A673 (cell line): Measurements from ENCODE around the gene GSTO2. TPM values are rescaled to one million over a fixed set of nuclear protein-coding genes. Genes with fewer than 3 reads are reported as not detected.

Experiments
- BruUV-seq: library from RNA; stranded (reverse); fragments of 400-500 nt; replicated peaks from 2 replicates; lab custom pipeline; 2021; lab: Mats Ljungman, UMichigan
- CTCF ChIA-PET: fragments of 300-600 bp; sonication (Branson Sonifier 250); formaldehyde crosslinking; loops from one replicate; lab custom pipeline; 2022; ENCODE audit warnings: antibody characterized with exemption; lab: Charles Lee
- POLR2A ChIA-PET: fragments of 300-600 bp; sonication (Branson Sonifier 250); formaldehyde crosslinking; loops from one replicate; lab custom pipeline; 2022; ENCODE audit warnings: antibody characterized with exemption; ENCODE audit not compliant: low non-redundant PET; lab: Charles Lee
- DNase-seq: peaks from one replicate; pipeline ENCODE4 v3.0.0-alpha.2; 2015; ENCODE audit warnings: low spot score
- H3K27ac ChIP-seq: fragments of 200-600 bp; sonication (generic); 2 replicates; pipeline ENCODE4 v1.5.1; 2016; ENCODE audit warnings: mixed run types, low read depth, mild to moderate bottlenecking, mixed read lengths, antibody characterized with exemption, low read length; ENCODE audit not compliant: poor library complexity, severe bottlenecking
- H3K27me3 ChIP-seq: fragments of 200-600 bp; sonication (generic); replicated peaks from 2 replicates; pipeline ENCODE4 v1.6.1; 2017; ENCODE audit warnings: mixed run types, low read depth, mild to moderate bottlenecking, mixed read lengths, antibody characterized with exemption, low read length; ENCODE audit not compliant: insufficient read depth, poor library complexity
- H3K36me3 ChIP-seq: fragments of 200-600 bp; sonication (generic); 2 replicates; pipeline ENCODE4 v1.6.1; 2016; ENCODE audit warnings: mixed run types, mild to moderate bottlenecking, mixed read lengths, antibody characterized with exemption, low read length; ENCODE audit not compliant: insufficient read depth, poor library complexity, severe bottlenecking
- H3K4me1 ChIP-seq: fragments of 200-600 bp; sonication (generic); 2 replicates; pipeline ENCODE4 v1.6.1; 2017; ENCODE audit warnings: mixed run types, mild to moderate bottlenecking, mixed read lengths, antibody characterized with exemption, low read length; ENCODE audit not compliant: insufficient read depth, poor library complexity, severe bottlenecking
- H3K4me3 ChIP-seq: fragments of 200-600 bp; sonication (generic); 2 replicates; pipeline ENCODE4 v1.5.1; 2016; ENCODE audit warnings: low read depth, mixed run types, mild to moderate bottlenecking, mixed read lengths, low read length; ENCODE audit not compliant: poor library complexity, severe bottlenecking
- H3K9me3 ChIP-seq: fragments of 200-600 bp; sonication (generic); 2 replicates; pipeline ENCODE4 v1.6.1; 2016; ENCODE audit warnings: mixed run types, low read depth, mild to moderate bottlenecking, mixed read lengths, antibody characterized with exemption, low read length; ENCODE audit not compliant: poor library complexity, severe bottlenecking
- CTCF ChIP-seq: fragments of 300-800, 200-600 bp; sonication (generic); conservative IDR thresholded peaks from 2 replicates; pipeline ENCODE4 v1.5.1; 2017; ENCODE audit warnings: low read depth, mild to moderate bottlenecking, antibody characterized with exemption, low read length, moderate library complexity, mixed read lengths
- EZH2 ChIP-seq: fragments of 200-600 bp; sonication (generic); IDR thresholded peaks from 2 replicates; pipeline ENCODE4 v1.6.1; 2017; ENCODE audit warnings: borderline replicate concordance, low read depth, mild to moderate bottlenecking, mixed read lengths, antibody characterized with exemption, low read length; ENCODE audit not compliant: poor library complexity, severe bottlenecking
- intact Hi-C: fragments of 100-400 bp; cut with micrococcal nuclease; formaldehyde crosslinking; loops from one replicate; pipeline ENCODE4 v1.10.0; 2022; ENCODE audit not compliant: unreplicated experiment
- total RNA-seq: library from RNA; stranded (reverse); gene quantifications from 2 replicates; pipeline ENCODE4 v1.2.3, GENCODE V29; 2021

The GSTO2 gene
- total RNA-seq, 1 experiment from 2014 or later = 0.26 TPM

GRCh38 chr10:104301907-104302690 is 33.1 kb downstream of the GSTO2 start:
- CTCF ChIA-PET = no interaction called here
- no peaks in the 10 kb centered on the region for H3K36me3 ChIP-seq
- no TSS peak for BruUV-seq
- TF ChIP-seq CTCF (no peak), EZH2 (no peak)
- no peaks in the 10 kb centered on the region for H3K4me1 ChIP-seq
- H3K4me3 ChIP-seq = no peak overlapping the region
- POLR2A ChIA-PET = no interaction called here
- no peak for DNase-seq
- no peaks in the 10 kb centered on the region for H3K27me3 ChIP-seq
- intact Hi-C loops = no loop called here
- no peaks in the 10 kb centered on the region for H3K9me3 ChIP-seq
- no peak overlapping the region for H3K27ac ChIP-seq

GRCh38 chr10:104303594-104304355 is 34.8 kb downstream of the GSTO2 start:
- ChIA-PET CTCF (no interaction called here), POLR2A (no interaction called here)
- Histone ChIP-seq H3K27me3 (no peaks in the 10 kb centered on the region), H3K9me3 (no peaks in the 10 kb centered on the region), H3K36me3 (no peaks in the 10 kb centered on the region), H3K4me1 (no peaks in the 10 kb centered on the region), H3K4me3 (no peak overlapping the region), H3K27ac (no peak overlapping the region)
- TF ChIP-seq EZH2 = no peak
- intact Hi-C loops = no loop called here
- no TSS peak for BruUV-seq
- DNase-seq = no peak

- Histone ChIP-seq H3K4me3 (no peak overlapping the region), H3K36me3 (peaks cover under 1% of the 10 kb centered on the region), H3K27me3 (no peaks in the 10 kb centered on the region), H3K27ac (no peak overlapping the region), H3K9me3 (no peaks in the 10 kb centered on the region), H3K4me1 (no peaks in the 10 kb centered on the region)
- BruUV-seq = no TSS peak
- no peak for DNase-seq
- TF ChIP-seq EZH2 (no peak), CTCF (no peak)
- POLR2A ChIA-PET = no interaction called here
- intact Hi-C loops = no loop called here
- CTCF ChIA-PET = no interaction called here
Observed at GRCh38 chr10:104304356-104304745, 35.4 kb downstream of the GSTO2 start.
